ENCODE results near the gene MRPL55.

DNA sequence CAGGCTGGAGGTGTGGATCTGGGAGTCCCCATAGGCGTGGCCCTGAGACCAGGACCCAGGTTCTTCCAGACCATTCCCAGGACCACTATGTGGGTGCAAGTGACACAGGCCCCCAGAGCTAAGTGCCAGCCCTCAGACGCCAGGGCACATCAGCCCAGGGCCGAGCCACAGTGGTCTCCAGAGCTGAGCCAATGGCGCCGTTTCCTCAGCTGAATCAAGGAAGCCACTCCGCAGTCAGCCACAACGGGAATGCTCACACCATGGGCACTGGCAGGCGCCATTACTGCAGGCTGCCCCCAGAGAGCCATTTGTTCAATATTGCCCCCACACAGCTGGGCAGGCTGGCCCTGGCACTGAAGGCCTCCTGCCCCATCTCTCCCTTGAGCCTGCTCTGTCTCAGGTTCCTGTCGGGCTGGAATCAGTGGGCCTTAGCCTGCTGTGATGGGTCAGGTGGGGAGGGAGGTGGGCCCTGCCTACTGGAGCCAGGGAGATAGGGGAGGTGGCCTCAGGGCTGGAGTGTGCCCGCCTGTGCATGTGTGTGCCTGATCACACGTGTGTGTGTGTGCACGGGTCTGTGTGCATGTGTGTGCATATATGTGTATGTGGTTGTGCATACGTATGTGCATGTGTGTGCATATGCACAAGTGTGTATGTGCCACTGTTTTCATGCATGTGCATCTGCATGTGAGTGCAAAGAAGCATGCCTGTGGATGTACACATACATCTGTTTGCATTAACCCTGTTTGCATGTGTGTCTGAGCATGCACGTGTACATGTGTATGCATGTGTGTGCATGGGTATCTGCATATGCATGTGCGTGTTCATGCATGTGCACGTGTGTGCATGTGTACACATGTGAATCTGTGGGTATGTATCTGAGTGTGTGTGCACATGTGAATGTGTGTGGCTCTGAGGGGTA is 46.8 kb upstream of the MRPL55 start:
- no peak for TF ChIP-seq SPI1 (IDR thresholded peaks at IDR 0.05; ENCODE audit: borderline replicate concordance, low read depth)
- TF ChIP-seq, protein P1, sequence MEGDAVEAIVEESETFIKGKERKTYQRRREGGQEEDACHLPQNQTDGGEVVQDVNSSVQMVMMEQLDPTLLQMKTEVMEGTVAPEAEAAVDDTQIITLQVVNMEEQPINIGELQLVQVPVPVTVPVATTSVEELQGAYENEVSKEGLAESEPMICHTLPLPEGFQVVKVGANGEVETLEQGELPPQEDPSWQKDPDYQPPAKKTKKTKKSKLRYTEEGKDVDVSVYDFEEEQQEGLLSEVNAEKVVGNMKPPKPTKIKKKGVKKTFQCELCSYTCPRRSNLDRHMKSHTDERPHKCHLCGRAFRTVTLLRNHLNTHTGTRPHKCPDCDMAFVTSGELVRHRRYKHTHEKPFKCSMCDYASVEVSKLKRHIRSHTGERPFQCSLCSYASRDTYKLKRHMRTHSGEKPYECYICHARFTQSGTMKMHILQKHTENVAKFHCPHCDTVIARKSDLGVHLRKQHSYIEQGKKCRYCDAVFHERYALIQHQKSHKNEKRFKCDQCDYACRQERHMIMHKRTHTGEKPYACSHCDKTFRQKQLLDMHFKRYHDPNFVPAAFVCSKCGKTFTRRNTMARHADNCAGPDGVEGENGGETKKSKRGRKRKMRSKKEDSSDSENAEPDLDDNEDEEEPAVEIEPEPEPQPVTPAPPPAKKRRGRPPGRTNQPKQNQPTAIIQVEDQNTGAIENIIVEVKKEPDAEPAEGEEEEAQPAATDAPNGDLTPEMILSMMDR (IDR thresholded peaks at IDR 0.05; ENCODE audit: insufficient read depth, low read length): no peak
